Measurements from ENCODE around the gene ERO1A.

ERO1A gene

GRCh38 chr14:52693532-52693931 is 1.8 kb downstream of the ERO1A start:
- TF ChIP-seq, protein P1, sequence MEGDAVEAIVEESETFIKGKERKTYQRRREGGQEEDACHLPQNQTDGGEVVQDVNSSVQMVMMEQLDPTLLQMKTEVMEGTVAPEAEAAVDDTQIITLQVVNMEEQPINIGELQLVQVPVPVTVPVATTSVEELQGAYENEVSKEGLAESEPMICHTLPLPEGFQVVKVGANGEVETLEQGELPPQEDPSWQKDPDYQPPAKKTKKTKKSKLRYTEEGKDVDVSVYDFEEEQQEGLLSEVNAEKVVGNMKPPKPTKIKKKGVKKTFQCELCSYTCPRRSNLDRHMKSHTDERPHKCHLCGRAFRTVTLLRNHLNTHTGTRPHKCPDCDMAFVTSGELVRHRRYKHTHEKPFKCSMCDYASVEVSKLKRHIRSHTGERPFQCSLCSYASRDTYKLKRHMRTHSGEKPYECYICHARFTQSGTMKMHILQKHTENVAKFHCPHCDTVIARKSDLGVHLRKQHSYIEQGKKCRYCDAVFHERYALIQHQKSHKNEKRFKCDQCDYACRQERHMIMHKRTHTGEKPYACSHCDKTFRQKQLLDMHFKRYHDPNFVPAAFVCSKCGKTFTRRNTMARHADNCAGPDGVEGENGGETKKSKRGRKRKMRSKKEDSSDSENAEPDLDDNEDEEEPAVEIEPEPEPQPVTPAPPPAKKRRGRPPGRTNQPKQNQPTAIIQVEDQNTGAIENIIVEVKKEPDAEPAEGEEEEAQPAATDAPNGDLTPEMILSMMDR (IDR thresholded peaks at IDR 0.05; ENCODE audit: extremely low read depth, missing control alignments): no peak
- no peak for DNase-seq (ENCODE audit: low spot score)

DNA sequence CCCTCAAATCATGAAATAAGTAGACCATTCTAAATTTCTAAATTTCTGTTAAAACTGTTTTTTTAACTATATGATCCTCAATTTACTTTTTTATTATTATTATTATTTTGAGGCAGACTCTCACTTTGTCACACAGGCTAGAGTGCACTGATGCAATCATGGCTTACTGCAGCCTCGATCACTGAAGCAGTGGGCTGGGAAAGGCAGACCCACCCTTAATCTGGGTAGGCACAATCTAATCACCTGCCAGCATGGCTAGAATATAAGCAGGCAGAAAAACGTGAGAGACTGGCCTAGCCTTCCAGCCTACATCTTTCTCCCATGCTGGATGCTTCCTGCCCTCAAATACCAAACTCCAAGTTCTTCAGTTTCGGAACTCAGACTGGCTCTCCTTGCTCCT is 2.3 kb downstream of the ERO1A start:
- TF ChIP-seq, protein P1 (IDR thresholded peaks at IDR 0.05; ENCODE audit: extremely low read depth, missing control alignments): no peak

GRCh38 chr14:52692248-52692962 is 3.0 kb downstream of the ERO1A start:
- DNase-seq (ENCODE audit: low spot score): no peak
- TF ChIP-seq, protein P1 (IDR thresholded peaks at IDR 0.05; ENCODE audit: extremely low read depth, missing control alignments): no peak

More for the DNA sequence above, 2.3 kb downstream of the ERO1A start:
- DNase-seq (ENCODE audit: low spot score): no peak

DNA sequence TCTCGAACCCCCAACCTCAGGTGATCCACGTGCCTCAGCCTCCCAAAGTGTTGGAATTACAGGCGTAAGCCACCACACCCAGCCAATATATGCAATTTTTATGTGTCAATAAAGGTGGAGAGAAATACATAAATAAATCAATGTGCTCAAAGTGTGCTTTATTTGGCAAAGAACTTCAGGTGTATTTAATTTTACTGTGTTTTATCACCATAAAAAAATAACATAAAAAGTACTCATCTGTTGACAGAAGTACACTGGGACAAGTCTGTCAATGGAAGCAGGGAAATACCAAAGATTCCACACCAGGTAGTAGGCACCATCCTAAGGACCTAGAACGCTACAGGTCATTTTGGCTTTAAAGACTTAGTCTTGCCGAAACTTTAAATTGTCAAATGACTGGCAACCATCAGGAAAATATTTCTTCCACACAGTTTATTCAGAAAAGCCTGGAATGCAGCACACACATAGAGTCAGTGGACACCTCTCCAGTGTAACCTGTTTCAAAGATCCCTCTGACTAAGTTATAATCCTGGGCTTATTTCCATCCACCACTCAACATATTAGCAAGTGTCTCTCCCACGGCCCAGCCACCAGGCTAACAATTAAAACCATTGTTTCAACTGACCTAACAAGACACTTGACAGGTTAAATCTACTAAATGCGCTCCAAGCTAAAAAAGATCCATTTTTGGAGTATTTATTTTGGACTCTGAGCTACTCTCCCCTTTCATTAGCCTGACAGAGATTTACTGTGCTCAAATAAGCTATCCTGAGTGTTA is 4.2 kb downstream of the ERO1A start:
- TF ChIP-seq, protein P1 (IDR thresholded peaks at IDR 0.05; ENCODE audit: extremely low read depth, missing control alignments): no peak
- no peak for DNase-seq (ENCODE audit: low spot score)

DNA sequence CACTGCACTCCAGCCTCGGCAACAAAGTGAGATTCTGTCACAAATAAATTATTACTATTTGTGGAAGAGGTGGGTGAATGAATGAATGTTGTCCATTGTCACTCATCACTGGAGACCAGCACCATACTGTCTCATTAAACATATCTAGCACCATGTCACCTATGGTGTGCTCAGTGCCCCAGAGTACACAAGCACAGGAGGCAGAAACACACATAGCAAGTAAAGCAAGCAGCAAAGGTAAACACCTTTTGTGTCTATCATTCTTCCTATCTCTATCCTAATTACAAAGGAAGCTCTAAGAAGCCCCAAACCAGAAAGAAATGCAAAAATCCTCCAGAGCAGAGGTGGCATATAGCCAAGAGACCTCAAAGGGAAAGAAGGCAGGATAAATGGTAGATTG is 9.2 kb downstream of the ERO1A start:
- TF ChIP-seq, protein P1 (IDR thresholded peaks at IDR 0.05; ENCODE audit: extremely low read depth, missing control alignments): no peak
- no peak for DNase-seq (ENCODE audit: low spot score)

DNA sequence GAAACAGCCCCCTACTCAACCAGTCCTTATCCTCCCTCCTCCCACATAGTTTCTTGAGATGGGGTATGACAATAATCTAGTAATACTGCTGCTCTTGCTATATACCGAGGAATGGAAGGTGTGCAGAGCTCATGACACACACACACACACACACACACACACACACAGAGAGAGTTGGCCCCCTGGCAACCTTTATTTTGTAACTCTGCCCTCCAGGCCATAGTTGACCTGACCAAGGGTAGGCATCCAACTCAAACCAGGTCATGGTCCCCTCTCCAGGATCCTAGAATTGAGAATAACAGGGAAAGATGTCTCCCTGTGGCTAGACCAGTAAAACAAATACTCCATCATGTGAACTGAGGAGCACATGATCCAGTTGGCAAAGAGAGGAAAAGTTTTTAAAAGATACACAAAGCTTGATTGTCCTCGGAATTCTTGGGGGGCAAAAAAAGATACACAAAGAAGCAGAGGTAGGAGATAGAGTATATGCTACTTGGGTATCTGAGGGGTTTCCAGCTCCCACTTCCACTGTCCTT is 11.3 kb downstream of the ERO1A start:
- no peak for DNase-seq (ENCODE audit: low spot score)
- TF ChIP-seq, protein P1 (IDR thresholded peaks at IDR 0.05; ENCODE audit: extremely low read depth, missing control alignments): no peak

DNA sequence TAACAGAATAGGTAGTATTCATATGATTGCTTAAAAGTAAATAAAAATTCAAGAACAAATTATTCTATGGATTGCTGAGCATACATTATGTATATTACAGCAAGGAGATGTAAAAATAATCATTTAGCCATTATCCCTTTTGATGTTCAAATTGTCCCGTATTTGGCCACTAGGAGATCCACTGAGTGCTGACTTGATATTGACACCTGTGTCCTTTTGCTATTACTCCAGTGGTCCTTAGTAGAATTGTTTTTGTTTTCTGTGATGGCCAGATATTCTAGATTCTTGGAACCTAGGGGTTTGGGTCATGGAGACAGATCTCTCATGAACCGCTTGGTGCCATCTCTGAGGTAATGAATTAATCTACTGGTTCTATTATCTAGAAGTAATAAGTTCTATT is 16.8 kb downstream of the ERO1A start:
- no peak for DNase-seq (ENCODE audit: low spot score)
- TF ChIP-seq, protein P1 (IDR thresholded peaks at IDR 0.05; ENCODE audit: extremely low read depth, missing control alignments): no peak
